A673 (cell line): Measurements from ENCODE around the gene RNU7-1.

ENCODE experiments used
- CTCF ChIP-seq: fragments of 300-800, 200-600 bp; sonication (generic); conservative IDR thresholded peaks from 2 replicates; pipeline ENCODE4 v1.5.1; 2017; ENCODE audit warnings: low read depth, mild to moderate bottlenecking, antibody characterized with exemption, low read length, moderate library complexity, mixed read lengths
- EZH2 ChIP-seq: fragments of 200-600 bp; sonication (generic); IDR thresholded peaks from 2 replicates; pipeline ENCODE4 v1.6.1; 2017; ENCODE audit warnings: borderline replicate concordance, low read depth, mild to moderate bottlenecking, mixed read lengths, antibody characterized with exemption, low read length; ENCODE audit not compliant: poor library complexity, severe bottlenecking

- TF ChIP-seq CTCF, result no peak
- TF ChIP-seq EZH2, result no peak
Observed at GRCh38 chr12:6979453-6979852, 35.8 kb downstream of the RNU7-1 start.
